Measurements from ENCODE around the gene RPS6KA1. TPM values are rescaled to one million over a fixed set of nuclear protein-coding genes. Genes with fewer than 3 reads are reported as not detected.

The RPS6KA1 gene
- total and polyA plus RNA-seq, 11 donors, result 1.1 to 24.4 (median 3.5) TPM

- peak in 1 of 5 donors; percentile 1 for DNase-seq
- Histone ChIP-seq H3K4me3 (no peak overlapping the region), H3K36me3 (peaks cover 0 to 82% (median 0%) of the 10 kb centered on the region in 9 donors), H3K27me3 (no peaks in the 10 kb centered on the region), H3K4me1 (peaks cover 0 to 14% (median 7%) of the 10 kb centered on the region in 12 donors), H3K27ac (no peak overlapping the region), H3K9me3 (no peaks in the 10 kb centered on the region)
- whole genome bisulfite sequencing, 4 donors, result 82 to 92% (median 87%) methylated on average over 4 of the region's 4 CpGs
- no peak for TF ChIP-seq POLR2A (IDR thresholded peaks at IDR 0.05)
- TF ChIP-seq CTCF (IDR thresholded peaks at IDR 0.05), result no peak
- intact Hi-C loops (cut with DNase I), result no loop called here
- ATAC-seq, result no peak
Measured at GRCh38 chr1:26570287-26570686, 40.7 kb downstream of the RPS6KA1 start.

- Histone ChIP-seq H3K27ac (no peak overlapping the region), H3K4me1 (peaks cover 0 to 14% (median 7%) of the 10 kb centered on the region in 12 donors), H3K36me3 (peaks cover 0 to 83% (median 0%) of the 10 kb centered on the region in 9 donors), H3K9me3 (no peaks in the 10 kb centered on the region), H3K4me3 (no peak overlapping the region), H3K27me3 (no peaks in the 10 kb centered on the region)
- WGBS, 4 donors, result 89 to 100% (median 97%) methylated on average over 4 to 8 of the region's 8 CpGs
- intact Hi-C loops (cut with DNase I), result no loop called here
- TF ChIP-seq POLR2A (IDR thresholded peaks at IDR 0.05) (no peak), CTCF (IDR thresholded peaks at IDR 0.05) (no peak)
- DNase-seq (peak in 1 of 5 donors; percentile 11), ATAC-seq (no peak)
Measured at GRCh38 chr1:26571381-26571780, 41.8 kb downstream of the RPS6KA1 start.

GRCh38 chr1:26574018-26574417 lies 44.5 kb downstream of the RPS6KA1 start:
- Histone ChIP-seq H3K9me3 (no peaks in the 10 kb centered on the region), H3K4me3 (no peak overlapping the region), H3K4me1 (peaks cover 0 to 14% (median 7%) of the 10 kb centered on the region in 12 donors), H3K27ac (peak overlapping the region in 1 of 12 donors; percentile 25), H3K27me3 (no peaks in the 10 kb centered on the region), H3K36me3 (peaks cover 0 to 59% (median 0%) of the 10 kb centered on the region in 9 donors)
- DNase-seq (peak in 1 of 5 donors; percentile 28), ATAC-seq (peak in 1 of 4 donors; percentile 23)
- TF ChIP-seq POLR2A (IDR thresholded peaks at IDR 0.05), result no peak
- TF ChIP-seq CTCF (IDR thresholded peaks at IDR 0.05), result no peak
- WGBS, 4 donors, result 88 to 92% (median 90%) methylated on average over 10 to 13 of the region's 13 CpGs
- intact Hi-C loops (cut with DNase I), result no loop called here

- H3K9me3 ChIP-seq, result no peaks in the 10 kb centered on the region
- H3K27ac ChIP-seq, result peak overlapping the region in 1 of 12 donors; percentile 25
- peaks cover 0 to 14% (median 7%) of the 10 kb centered on the region in 12 donors for H3K4me1 ChIP-seq
- peak in 1 of 5 donors; percentile 43 for DNase-seq
- H3K27me3 ChIP-seq, result peaks cover 0 to 3% (median 0%) of the 10 kb centered on the region in 9 donors
- H3K4me3 ChIP-seq, result no peak overlapping the region
- ATAC-seq, result peak in 3 of 4 donors; percentile 56 to 61 (median 58)
- TF ChIP-seq POLR2A (IDR thresholded peaks at IDR 0.05) (no peak), CTCF (IDR thresholded peaks at IDR 0.05) (no peak)
- 31 to 51% (median 34%) methylated on average over 6 of the region's 6 CpGs for WGBS, 4 donors
- intact Hi-C loops (cut with DNase I), result no loop called here
- peaks cover 0 to 52% (median 0%) of the 10 kb centered on the region in 9 donors for H3K36me3 ChIP-seq
Measured at GRCh38 chr1:26574719-26575251, 45.2 kb downstream of the RPS6KA1 start.
